NCI-H128 (cell line): ENCODE measurements around the gene LUZP2.

Experiments used
- DNase-seq: peaks from one replicate; lab custom pipeline; 2025; ENCODE audit not compliant: unreplicated experiment; lab: John Stamatoyannopoulos, UW

The LUZP2 gene

GRCh38 chr11:24708616-24709015 is 211.8 kb downstream of the LUZP2 start:
- DNase-seq = no peak

- DNase-seq = no peak
Observed at GRCh38 chr11:24709928-24710565, 213.2 kb downstream of the LUZP2 start.

DNA sequence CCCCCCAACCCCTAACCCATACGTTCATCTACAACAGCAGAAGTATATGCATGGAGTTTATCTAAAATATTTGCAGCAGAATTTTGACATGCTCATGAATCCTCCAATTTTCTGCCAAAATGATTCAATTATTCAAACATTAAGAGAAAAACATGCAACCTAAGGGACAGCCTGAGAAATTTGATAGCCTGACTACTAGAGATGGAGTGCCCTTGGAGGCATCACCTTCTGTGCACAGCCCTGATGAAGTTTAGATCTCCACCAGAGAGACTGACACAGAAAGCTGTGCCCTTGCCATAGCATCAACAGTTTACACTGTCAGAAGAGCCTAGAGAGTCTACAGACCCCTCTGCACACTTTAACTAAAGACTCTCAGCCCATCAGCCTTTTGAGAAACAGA is 217.7 kb downstream of the LUZP2 start:
- no peak for DNase-seq

GRCh38 chr11:24716403-24716802 is 219.6 kb downstream of the LUZP2 start:
- no peak for DNase-seq

- DNase-seq = no peak
Observed at GRCh38 chr11:24723231-24723630, 226.4 kb downstream of the LUZP2 start.

GRCh38 chr11:24731554-24731953 is 234.7 kb downstream of the LUZP2 start:
- DNase-seq = no peak

DNA sequence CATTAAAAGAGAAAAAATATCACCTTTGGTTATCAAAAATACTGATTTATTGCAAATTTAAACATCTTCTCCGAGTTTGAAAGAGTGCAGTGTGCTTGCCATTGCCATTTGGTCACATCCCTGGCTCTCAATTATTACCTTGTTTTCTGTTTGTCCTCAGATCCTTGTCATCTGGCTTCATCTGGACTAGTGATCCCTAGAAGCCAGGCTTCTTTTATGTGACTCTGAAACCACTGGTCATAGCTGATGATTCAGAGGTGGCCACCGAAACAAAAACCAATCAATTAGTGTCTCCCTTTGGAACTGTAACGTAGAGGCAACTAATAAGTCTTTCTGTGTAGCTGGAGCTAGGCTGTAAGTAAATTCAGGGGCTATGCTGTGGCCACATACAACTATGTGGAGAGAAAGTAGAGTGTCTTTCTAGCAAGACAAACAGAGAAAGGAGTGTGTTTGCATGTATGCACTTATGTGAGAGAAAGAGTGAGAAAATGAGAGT is 237.9 kb downstream of the LUZP2 start:
- no peak for DNase-seq

GRCh38 chr11:24738972-24739371 is 242.1 kb downstream of the LUZP2 start:
- no peak for DNase-seq

- no peak for DNase-seq
Observed at GRCh38 chr11:24739637-24740036, 242.8 kb downstream of the LUZP2 start.

DNA sequence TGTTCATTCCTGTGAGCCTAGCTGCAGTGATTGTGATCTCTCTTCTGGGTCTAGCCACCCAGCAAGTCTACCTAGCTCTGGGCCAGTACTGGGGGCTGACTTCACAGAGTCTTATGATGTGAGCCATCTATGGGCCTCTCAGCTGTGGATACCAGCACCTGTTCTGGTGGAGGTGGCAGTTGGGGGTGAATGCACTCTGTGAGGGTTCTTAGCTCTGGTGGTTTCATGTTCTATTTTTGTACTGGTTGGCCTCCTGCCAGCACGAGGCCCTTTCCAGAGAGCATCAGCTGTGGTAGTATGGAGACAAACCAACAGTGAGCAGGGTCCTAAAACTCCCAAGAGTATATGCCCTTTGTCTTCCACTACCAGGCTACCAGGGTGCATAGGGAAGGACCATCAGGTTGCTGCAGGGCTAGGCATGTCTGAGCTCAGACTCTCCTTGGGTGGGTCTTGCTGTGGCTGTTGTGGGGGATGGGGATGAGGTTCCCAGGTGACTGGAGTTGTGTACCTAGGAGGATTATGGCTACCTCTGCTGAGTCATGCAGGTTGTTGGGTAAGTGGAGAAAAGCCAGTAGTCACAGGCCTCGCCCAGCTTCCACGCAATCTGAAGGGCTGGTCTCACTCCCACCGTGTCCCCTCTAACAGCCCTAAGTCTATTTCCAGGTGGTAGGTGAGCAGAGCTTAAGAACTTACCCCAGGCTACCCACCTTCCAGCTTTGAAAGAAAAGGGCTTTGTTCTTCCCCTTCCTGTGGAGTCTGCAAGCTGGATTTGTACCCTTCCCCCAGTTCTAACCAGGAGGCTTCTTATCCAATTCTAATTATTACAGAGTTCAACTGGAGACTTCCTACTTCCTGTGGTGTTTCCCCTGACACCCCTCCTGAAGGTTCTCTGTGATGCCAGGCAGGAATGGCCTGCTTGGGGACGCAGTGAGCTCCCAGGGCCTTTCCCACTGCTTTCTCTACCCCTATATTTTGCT is 250.7 kb downstream of the LUZP2 start:
- no peak for DNase-seq

DNA sequence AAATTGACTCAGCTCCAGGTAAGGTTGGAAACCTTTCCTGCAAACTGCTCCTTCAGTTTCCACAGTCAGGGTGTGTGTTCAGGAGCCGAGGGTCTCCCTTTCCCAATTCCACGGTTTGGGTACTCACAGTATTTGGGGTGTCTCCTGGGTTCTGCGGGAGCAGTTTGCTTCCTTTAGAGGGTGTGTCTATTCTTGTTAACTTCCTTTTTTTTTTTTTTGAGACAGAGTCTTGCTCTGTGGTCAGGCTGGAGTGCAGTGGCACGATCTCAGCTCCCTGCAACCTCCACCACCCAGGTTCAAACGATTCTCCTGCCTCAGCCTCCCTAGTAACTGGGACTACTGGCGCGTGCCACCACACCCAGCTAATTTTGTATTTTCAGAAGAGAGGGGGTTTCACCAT is 251.4 kb downstream of the LUZP2 start:
- DNase-seq = no peak

DNA sequence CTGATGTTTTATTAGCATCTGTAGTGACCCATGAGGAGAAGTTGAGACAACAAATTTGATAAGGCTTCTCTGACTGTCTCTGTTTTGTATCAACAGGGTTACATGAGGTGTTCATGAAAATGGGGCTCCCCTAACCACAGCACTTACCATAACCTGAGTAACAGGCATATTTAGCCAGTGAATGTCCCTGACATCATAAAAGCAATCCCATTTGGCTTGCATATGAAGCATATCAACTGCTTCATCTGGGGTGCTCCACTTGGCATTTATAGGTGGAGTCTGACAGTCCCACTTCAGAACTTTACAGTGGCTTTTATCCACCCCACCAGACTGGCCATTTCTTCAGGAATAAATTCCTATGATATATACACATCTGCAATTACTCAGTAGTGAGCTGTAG is 257.6 kb downstream of the LUZP2 start:
- DNase-seq = no peak

DNA sequence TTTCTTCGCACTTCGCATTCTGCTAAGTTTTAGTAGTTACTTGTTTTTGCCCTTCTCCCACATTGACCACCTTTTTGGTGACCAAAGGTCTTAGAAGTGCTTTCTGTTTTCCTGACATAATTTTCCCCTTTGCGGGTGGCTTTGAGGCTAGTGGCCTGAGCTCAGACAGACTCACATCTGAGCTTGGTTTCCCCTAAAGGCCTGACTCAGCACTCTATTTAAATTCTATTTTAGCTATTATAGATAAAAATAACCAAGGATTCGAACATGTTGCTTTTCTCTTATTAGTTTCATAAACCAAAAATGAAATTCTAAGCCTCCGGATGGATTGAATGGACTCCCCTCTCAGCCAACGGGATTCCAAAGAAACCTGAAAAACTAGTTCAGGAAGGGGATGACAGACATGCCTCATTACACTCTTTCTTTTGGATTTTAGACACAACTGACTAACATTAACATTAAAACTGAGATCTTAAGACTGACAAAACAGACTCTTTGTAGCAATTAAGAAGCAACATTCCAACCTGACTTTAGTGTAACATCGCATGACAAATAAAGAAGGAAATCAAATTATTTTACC is 258.5 kb downstream of the LUZP2 start:
- no peak for DNase-seq

GRCh38 chr11:24759742-24760141 is 262.9 kb downstream of the LUZP2 start:
- no peak for DNase-seq

- no peak for DNase-seq
Observed at GRCh38 chr11:24760681-24761080, 263.8 kb downstream of the LUZP2 start.

GRCh38 chr11:24762076-24762475 is 265.2 kb downstream of the LUZP2 start:
- DNase-seq = no peak

DNA sequence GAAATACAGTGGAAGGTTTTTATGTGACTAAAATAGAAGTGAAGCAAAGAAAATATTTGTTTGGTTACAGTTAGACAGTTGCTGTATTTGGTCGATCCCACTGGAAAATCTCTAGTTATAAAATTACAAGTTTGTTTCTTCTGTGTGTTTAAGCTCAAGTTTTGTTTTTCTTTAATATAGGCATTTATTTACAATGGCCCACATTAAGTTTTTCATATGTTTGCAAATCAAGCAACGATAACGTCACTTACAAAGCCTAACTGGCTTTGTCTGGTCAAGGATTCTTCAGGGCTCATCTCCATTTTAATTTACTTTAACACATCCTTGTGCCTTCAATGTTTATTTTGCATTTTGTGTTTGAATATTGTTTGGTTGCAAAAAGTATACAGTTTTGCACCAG is 270.6 kb downstream of the LUZP2 start:
- no peak for DNase-seq

DNA sequence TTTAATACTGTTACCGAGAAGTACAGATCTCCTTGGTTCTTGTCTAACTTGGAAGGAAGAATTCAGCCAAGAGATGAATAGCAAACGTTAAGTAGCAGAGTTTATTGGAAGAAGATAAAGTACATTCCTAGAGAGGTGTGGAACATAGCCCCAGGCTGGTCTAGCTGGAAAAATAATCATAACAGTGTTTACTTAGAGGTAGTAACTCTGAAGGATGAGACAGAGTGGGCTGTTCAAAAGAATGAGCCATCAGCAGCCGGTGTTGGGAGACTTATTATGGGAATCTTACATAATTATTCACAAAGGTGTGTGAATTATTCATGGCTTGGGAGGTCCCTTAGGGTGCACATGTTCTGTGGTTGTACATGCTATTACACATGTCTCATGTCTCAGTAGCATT is 276.5 kb downstream of the LUZP2 start:
- no peak for DNase-seq

- DNase-seq = no peak
Observed at GRCh38 chr11:24779791-24780190, 282.9 kb downstream of the LUZP2 start.

DNA sequence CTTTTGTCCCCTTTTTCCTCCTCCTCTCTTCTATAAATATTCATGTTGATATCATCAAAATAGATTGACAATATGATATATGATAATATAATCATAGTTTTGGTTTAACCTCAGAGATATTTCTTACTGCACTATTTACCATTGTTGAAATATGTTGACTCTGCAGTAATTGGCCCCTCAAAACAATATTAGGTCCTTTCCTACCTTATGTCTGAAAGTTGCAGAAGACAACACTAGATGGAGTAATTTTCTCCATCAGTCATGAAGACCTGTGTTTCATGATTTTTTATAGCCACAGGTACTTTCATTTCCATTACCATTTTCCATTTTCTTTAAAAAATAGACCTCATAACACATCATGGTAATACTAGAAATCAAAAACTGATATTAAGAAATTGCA is 284.4 kb downstream of the LUZP2 start:
- no peak for DNase-seq

DNA sequence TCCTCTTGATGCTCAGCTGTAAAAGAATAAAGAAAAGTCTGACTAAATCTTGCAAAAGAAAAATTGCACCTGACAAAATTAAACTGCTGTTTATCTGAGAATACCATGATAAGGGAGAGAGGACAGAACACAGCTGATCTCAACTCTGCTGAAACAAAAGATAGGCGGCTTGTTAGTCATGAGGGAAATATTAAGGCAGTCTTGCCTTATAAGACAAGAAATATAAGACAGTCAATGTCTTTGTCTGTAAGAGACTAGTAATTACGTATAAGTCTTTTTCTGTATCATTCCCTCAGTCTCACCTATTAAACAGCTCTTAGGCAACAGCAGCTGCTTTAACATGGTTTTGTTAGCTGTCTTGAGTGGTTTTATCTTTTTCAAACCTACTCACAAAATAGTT is 296.6 kb downstream of the LUZP2 start:
- no peak for DNase-seq

- no peak for DNase-seq
Observed at GRCh38 chr11:24794064-24794463, 297.2 kb downstream of the LUZP2 start.
